Prostate gland (tissue), 2 donors: ENCODE results near the gene THRSP. TPM values are rescaled to one million over a fixed set of nuclear protein-coding genes. Genes with fewer than 3 reads are reported as not detected.

ENCODE experiments used
- DNase-seq: peaks from one replicate; pipeline ENCODE4 v3.0.0-alpha.2; 2019; ENCODE audit warnings: low spot score
- H3K27ac ChIP-seq, 2 donors: fragments of 200-600 bp; sonication (generic); 2 replicates each; pipeline ENCODE4 v1.5.1; 2017 to 2019
- H3K27me3 ChIP-seq: fragments of 200-600 bp; sonication (generic); replicated peaks from 2 replicates; pipeline ENCODE4 v1.5.1; 2019; ENCODE audit not compliant: insufficient read depth
- H3K36me3 ChIP-seq, 2 donors: fragments of 200-600 bp; sonication (generic); 1 replicate in 1 of 2; 2 replicates in 1 of 2; pipeline versions ENCODE4 v1.5.1 to v1.8.1; 2017 to 2019
- H3K4me1 ChIP-seq: fragments of 200-600 bp; sonication (generic); replicated peaks from 2 replicates; pipeline ENCODE4 v1.5.1; 2019
- H3K4me3 ChIP-seq, 2 donors: fragments of 200-600 bp; sonication (generic); 2 replicates each; pipeline ENCODE4 v1.5.1; 2017 to 2019
- H3K9me3 ChIP-seq: fragments of 200-600 bp; sonication (generic); 2 replicates; pipeline ENCODE4 v1.5.1; 2017
- POLR2A ChIP-seq: fragments of 450-650 bp; IDR thresholded peaks from one replicate; pipeline ENCODE4 v1.6.1; 2016; ENCODE audit warnings: antibody characterized with exemption, mild to moderate bottlenecking
- POLR2AphosphoS5 ChIP-seq: sonication (generic); formaldehyde crosslinking; IDR thresholded peaks from one replicate; pipeline ENCODE4 v1.6.1; 2017; ENCODE audit warnings: antibody characterized with exemption
- WGBS: methylation state at CpG from one replicate; pipeline ENCODE4 v1.1.5; 2018; 5-methylcytosine and 5-hydroxymethylcytosine counted together
- intact Hi-C: fragments of 100-400 bp; cut with DNase I; formaldehyde crosslinking; loops from one replicate; pipeline ENCODE4 v1.14.2; 2022
- total RNA-seq, 2 donors: library from RNA; depleted of rRNA; stranded (reverse); fragments of >200 nt; gene quantifications; one replicate each; pipeline ENCODE4 v1.1.0, GENCODE V29; 2016
- TF ChIP-seq, protein P1 (sequence below), 4 experiments: fragments of 200-600 bp in 2 of 4; fragments of 450-650 bp in 2 of 4; sonication (generic) in 2 of 4; IDR thresholded peaks; 1 replicate in 3 of 4; 2 replicates in 1 of 4; pipeline ENCODE4 v1.5.1; 2016 to 2019; ENCODE audit warnings: antibody characterized with exemption in 4 of 4, mild to moderate bottlenecking in 2 of 4, moderate library complexity in 2 of 4

THRSP gene
- total RNA-seq, 2 donors from 2014 or later: not detected

DNA sequence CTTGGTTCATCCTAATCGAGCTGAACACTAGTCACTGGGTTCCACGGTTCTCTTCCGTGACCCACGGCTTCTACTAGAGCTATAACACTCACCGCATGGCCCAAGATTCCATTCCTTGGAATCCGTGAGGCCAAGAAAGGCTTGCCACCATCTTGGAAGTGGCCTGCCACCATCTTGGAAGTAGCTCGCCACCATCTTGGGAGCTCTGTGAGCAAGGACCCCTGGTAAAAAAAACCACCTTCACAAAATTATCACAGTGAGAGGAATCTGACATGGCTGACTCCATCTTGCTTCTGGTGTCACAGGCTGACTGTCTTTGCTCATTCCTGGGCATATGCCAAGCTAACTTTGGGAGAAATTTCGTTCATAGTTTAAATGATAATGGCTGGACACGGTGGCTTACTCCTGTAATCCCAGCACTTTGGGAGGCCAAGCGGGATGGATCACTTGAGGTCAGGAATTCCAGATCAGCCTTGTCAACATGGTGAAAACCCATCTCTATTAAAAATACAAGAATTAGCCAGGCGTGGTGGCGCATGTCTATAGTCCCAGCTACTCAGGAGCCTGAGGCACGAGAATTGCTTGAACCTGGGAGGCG lies 21.7 kb upstream of the THRSP start:
- Histone ChIP-seq H3K4me3 (no peak overlapping the region), H3K27me3 (no peaks in the 10 kb centered on the region), H3K9me3 (no peaks in the 10 kb centered on the region), H3K4me1 (no peaks in the 10 kb centered on the region), H3K27ac (no peak overlapping the region), H3K36me3 (no peaks in the 10 kb centered on the region)
- no peak for DNase-seq
- intact Hi-C loops: loop anchor here (10.0 kb wide), 1 partner anchor 47 kb away; the partner anchor contains the start of gene INTS4
- TF ChIP-seq POLR2A: no peak
- TF ChIP-seq, protein P1, sequence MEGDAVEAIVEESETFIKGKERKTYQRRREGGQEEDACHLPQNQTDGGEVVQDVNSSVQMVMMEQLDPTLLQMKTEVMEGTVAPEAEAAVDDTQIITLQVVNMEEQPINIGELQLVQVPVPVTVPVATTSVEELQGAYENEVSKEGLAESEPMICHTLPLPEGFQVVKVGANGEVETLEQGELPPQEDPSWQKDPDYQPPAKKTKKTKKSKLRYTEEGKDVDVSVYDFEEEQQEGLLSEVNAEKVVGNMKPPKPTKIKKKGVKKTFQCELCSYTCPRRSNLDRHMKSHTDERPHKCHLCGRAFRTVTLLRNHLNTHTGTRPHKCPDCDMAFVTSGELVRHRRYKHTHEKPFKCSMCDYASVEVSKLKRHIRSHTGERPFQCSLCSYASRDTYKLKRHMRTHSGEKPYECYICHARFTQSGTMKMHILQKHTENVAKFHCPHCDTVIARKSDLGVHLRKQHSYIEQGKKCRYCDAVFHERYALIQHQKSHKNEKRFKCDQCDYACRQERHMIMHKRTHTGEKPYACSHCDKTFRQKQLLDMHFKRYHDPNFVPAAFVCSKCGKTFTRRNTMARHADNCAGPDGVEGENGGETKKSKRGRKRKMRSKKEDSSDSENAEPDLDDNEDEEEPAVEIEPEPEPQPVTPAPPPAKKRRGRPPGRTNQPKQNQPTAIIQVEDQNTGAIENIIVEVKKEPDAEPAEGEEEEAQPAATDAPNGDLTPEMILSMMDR (IDR thresholded peaks at IDR 0.05): no peak
- TF ChIP-seq POLR2AphosphoS5: no peak
- WGBS: 95% methylated on average over 14 of the region's 14 CpGs

DNA sequence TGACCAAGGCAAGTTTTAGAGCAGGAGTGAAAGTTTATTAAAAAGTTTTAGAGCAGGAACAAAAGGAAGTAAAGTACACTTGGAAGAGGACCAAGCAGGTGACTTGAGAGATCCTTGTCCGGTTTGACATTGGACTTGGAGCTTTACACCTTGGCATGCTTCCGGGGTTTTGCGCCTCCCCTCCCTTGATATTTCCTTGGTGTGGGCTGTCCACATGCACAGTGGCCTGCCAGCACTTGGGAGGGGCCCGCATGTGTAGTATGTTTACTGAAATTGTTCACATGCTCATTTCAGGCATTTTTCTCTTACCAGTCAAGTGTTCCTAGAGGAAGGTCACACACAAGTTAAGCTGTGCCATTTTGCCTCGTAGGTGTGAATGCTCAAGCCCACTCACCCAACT lies 19.0 kb upstream of the THRSP start:
- no peak for TF ChIP-seq POLR2AphosphoS5
- TF ChIP-seq POLR2A: no peak
- TF ChIP-seq, protein P1 (IDR thresholded peaks at IDR 0.05): no peak

DNA sequence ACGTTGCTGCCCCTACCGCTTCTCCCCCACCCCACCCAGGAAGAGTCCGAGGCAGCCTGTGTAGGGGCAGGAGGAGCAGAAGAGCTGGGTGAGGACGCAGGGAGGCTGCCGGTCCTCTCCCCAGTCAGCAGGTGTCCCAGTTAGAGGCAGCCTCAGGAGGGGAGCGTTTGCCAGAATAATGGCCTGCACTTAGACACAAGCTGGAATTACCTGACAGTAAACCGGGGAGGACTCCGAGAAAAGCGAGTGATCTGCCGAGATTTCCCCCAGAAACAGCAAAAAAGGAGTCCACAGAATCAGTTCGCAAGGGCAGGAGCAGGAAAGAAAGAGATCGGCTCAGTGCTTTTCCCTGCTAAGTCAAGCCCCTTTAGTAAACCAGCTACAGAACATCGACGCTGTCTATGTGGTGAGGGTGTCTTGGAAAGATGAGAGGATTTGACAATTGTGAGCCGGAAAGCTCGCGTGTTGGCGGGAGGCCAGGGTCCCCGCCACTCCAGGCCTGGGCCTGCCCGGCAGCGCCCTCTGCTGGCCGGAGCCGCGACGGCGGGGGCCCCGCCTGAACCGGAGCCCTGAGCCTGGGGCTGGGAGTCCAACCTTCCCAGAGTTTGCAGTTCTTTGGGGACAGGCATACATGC lies 17.7 kb upstream of the THRSP start:
- TF ChIP-seq, protein P1 (IDR thresholded peaks at IDR 0.05): peak; percentile 89 to 97 (median 96)
- no peak for TF ChIP-seq POLR2A
- peak; percentile 66 for TF ChIP-seq POLR2AphosphoS5
- no peaks in the 10 kb centered on the region for H3K36me3 ChIP-seq
- H3K4me3 ChIP-seq: peak overlapping the region; percentile 28 to 30
- H3K27ac ChIP-seq: peak overlapping the region; percentile 21 to 64
- H3K9me3 ChIP-seq: no peaks in the 10 kb centered on the region
- DNase-seq: peak; percentile 70
- intact Hi-C loops: loop anchor here (5.0 to 10.0 kb wide), 2 partner anchors 51 to 224 kb away; partner anchors contain the start of genes AAMDC, INTS4 and RSF1
- no peaks in the 10 kb centered on the region for H3K27me3 ChIP-seq
- H3K4me1 ChIP-seq: no peaks in the 10 kb centered on the region
- 2% methylated on average over 28 of the region's 28 CpGs for WGBS

More for the DNA sequence above, 19.0 kb upstream of the THRSP start:
- Histone ChIP-seq H3K36me3 (no peaks in the 10 kb centered on the region), H3K4me3 (no peak overlapping the region), H3K27me3 (no peaks in the 10 kb centered on the region), H3K4me1 (no peaks in the 10 kb centered on the region), H3K9me3 (no peaks in the 10 kb centered on the region), H3K27ac (no peak overlapping the region)
- no peak for DNase-seq
- intact Hi-C loops: loop anchor here (5.0 to 10.0 kb wide), 2 partner anchors 50 to 222 kb away; partner anchors contain the start of genes AAMDC, INTS4 and RSF1
- WGBS: 78% methylated on average over 5 of the region's 5 CpGs

DNA sequence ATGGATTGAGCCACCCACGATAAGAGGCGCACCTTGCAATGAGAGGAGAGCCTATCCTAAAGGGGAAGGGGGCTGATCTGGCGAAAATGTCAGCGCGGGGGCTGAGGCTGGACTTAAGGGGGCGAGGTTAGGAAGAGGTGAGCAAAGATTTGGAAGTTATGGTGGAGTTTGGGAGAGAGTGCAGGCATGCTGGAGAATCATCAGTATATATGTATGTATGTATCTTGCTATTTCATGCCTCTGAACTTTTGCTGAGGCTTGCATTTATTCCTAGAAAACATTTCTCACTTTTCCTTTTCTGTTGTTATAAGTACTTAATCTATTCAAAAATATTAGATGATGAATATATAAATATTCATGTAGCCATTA lies 17.2 kb upstream of the THRSP start:
- Histone ChIP-seq H3K4me1 (no peaks in the 10 kb centered on the region), H3K36me3 (no peaks in the 10 kb centered on the region), H3K4me3 (no peak overlapping the region), H3K27ac (no peak overlapping the region), H3K27me3 (no peaks in the 10 kb centered on the region), H3K9me3 (no peaks in the 10 kb centered on the region)
- no peak for DNase-seq
- TF ChIP-seq, protein P1 (IDR thresholded peaks at IDR 0.05): no peak
- TF ChIP-seq POLR2AphosphoS5: no peak
- no peak for TF ChIP-seq POLR2A
- 24% methylated on average over 6 of the region's 6 CpGs for WGBS
- intact Hi-C loops: loop anchor here (5.0 to 10.0 kb wide), 2 partner anchors 52 to 224 kb away; partner anchors contain the start of genes AAMDC, INTS4 and RSF1
